ENCODE measurements around the gene AKAP9. TPM values are rescaled to one million over a fixed set of nuclear protein-coding genes. Genes with fewer than 3 reads are reported as not detected.

Gene AKAP9
- total and polyA plus RNA-seq, 9 of the 15 experiments (the other 6 are each of a cell fraction or from before 2014, with no cell fraction given), result 25.5 to 80.9 (median 46.3) TPM

- in situ Hi-C loops (cut with MboI), result no loop called here
- H4K20me1 ChIP-seq (replicated peaks; ENCODE audit: control insufficient read depth, insufficient read depth, low read length), result no peaks in the 10 kb centered on the region
- no peak overlapping the region for H2AFZ ChIP-seq (ENCODE audit: low read depth, low read length)
- POLR2A ChIA-PET, result no interaction called here
- peaks cover 0 to 9% of the 10 kb centered on the region in 2 experiments; a peak in 3 of 5 replicates for H3K4me1 ChIP-seq (replicated peaks in 1 of 2; ENCODE audit: control insufficient read depth in 2 of 2, insufficient read depth in 2 of 2, low read length in 2 of 2)
- H3K27ac ChIP-seq (ENCODE audit: extremely low read depth, low read depth, low read length), result no peak overlapping the region
- ATAC-seq, result no peak
- no peak overlapping the region for H3K4me2 ChIP-seq (ENCODE audit: insufficient read depth, low read length)
- no peak for FAIRE-seq
- 6% methylated on average over 1 of the region's 1 CpG for WGBS (ENCODE audit: insufficient coverage, low coverage, missing lambda C conversion rate)
- H3K9me1 ChIP-seq (ENCODE audit: control insufficient read depth, insufficient read depth, low read length), result no peaks in the 10 kb centered on the region
- no peaks in the 10 kb centered on the region for H3K36me3 ChIP-seq (ENCODE audit: control insufficient read depth, insufficient read depth, low read length)
- intact Hi-C loops (cut with micrococcal nuclease), result no loop called here
- H3K9ac ChIP-seq (ENCODE audit: insufficient read depth in 1 of 2, low read depth in 2 of 2, low read length in 2 of 2), result no peak overlapping the region
- no peaks in the 10 kb centered on the region for H3K27me3 ChIP-seq (ENCODE audit: control insufficient read depth in 2 of 2, insufficient read depth in 2 of 2, low read length in 2 of 2)
- no peaks in the 10 kb centered on the region for H3K9me3 ChIP-seq (replicated peaks; ENCODE audit: control insufficient read depth, insufficient read depth, low read depth, low read length)
- no peaks in the 10 kb centered on the region for H3K79me2 ChIP-seq (ENCODE audit: control insufficient read depth, insufficient read depth, low read length)
- no TSS peak for BruUV-seq (replicated peaks)
- CTCF ChIA-PET (ENCODE audit: low intra/inter-chr PET ratio), result no interaction called here
- DNase-seq (ENCODE audit: extremely low read depth in 1 of 4, low spot score in 3 of 4), result no peak
- no peak overlapping the region for H3K4me3 ChIP-seq
- TF ChIP-seq ZNF785 (CRISPR knock-in tag; IDR thresholded peaks at IDR 0.05), result no peak
- no peak for TF ChIP-seq STAG1 (CRISPR knock-in tag; IDR thresholded peaks at IDR 0.05; ENCODE audit: borderline replicate concordance)
- no peak for TF ChIP-seq CBX2 (IDR thresholded peaks at IDR 0.05; ENCODE audit: insufficient read depth, low read length, poor library complexity, severe bottlenecking)
- TF ChIP-seq POLR2AphosphoS5 (IDR thresholded peaks at IDR 0.05; ENCODE audit: control insufficient read depth, insufficient read depth, low read depth, low read length), result no peak
- TF ChIP-seq MBD2 (IDR thresholded peaks at IDR 0.05; ENCODE audit: borderline replicate concordance, low read depth), result no peak
- TF ChIP-seq, protein P1, sequence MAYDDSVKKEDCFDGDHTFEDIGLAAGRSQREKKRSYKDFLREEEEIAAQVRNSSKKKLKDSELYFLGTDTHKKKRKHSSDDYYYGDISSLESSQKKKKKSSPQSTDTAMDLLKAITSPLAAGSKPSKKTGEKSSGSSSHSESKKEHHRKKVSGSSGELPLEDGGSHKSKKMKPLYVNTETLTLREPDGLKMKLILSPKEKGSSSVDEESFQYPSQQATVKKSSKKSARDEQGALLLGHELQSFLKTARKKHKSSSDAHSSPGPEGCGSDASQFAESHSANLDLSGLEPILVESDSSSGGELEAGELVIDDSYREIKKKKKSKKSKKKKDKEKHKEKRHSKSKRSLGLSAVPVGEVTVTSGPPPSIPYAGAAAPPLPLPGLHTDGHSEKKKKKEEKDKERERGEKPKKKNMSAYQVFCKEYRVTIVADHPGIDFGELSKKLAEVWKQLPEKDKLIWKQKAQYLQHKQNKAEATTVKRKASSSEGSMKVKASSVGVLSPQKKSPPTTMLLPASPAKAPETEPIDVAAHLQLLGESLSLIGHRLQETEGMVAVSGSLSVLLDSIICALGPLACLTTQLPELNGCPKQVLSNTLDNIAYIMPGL (CRISPR knock-in tag; IDR thresholded peaks at IDR 0.05), result no peak
- TF ChIP-seq ZBED1 (IDR thresholded peaks at IDR 0.05), result no peak
- TF ChIP-seq, protein P2, sequence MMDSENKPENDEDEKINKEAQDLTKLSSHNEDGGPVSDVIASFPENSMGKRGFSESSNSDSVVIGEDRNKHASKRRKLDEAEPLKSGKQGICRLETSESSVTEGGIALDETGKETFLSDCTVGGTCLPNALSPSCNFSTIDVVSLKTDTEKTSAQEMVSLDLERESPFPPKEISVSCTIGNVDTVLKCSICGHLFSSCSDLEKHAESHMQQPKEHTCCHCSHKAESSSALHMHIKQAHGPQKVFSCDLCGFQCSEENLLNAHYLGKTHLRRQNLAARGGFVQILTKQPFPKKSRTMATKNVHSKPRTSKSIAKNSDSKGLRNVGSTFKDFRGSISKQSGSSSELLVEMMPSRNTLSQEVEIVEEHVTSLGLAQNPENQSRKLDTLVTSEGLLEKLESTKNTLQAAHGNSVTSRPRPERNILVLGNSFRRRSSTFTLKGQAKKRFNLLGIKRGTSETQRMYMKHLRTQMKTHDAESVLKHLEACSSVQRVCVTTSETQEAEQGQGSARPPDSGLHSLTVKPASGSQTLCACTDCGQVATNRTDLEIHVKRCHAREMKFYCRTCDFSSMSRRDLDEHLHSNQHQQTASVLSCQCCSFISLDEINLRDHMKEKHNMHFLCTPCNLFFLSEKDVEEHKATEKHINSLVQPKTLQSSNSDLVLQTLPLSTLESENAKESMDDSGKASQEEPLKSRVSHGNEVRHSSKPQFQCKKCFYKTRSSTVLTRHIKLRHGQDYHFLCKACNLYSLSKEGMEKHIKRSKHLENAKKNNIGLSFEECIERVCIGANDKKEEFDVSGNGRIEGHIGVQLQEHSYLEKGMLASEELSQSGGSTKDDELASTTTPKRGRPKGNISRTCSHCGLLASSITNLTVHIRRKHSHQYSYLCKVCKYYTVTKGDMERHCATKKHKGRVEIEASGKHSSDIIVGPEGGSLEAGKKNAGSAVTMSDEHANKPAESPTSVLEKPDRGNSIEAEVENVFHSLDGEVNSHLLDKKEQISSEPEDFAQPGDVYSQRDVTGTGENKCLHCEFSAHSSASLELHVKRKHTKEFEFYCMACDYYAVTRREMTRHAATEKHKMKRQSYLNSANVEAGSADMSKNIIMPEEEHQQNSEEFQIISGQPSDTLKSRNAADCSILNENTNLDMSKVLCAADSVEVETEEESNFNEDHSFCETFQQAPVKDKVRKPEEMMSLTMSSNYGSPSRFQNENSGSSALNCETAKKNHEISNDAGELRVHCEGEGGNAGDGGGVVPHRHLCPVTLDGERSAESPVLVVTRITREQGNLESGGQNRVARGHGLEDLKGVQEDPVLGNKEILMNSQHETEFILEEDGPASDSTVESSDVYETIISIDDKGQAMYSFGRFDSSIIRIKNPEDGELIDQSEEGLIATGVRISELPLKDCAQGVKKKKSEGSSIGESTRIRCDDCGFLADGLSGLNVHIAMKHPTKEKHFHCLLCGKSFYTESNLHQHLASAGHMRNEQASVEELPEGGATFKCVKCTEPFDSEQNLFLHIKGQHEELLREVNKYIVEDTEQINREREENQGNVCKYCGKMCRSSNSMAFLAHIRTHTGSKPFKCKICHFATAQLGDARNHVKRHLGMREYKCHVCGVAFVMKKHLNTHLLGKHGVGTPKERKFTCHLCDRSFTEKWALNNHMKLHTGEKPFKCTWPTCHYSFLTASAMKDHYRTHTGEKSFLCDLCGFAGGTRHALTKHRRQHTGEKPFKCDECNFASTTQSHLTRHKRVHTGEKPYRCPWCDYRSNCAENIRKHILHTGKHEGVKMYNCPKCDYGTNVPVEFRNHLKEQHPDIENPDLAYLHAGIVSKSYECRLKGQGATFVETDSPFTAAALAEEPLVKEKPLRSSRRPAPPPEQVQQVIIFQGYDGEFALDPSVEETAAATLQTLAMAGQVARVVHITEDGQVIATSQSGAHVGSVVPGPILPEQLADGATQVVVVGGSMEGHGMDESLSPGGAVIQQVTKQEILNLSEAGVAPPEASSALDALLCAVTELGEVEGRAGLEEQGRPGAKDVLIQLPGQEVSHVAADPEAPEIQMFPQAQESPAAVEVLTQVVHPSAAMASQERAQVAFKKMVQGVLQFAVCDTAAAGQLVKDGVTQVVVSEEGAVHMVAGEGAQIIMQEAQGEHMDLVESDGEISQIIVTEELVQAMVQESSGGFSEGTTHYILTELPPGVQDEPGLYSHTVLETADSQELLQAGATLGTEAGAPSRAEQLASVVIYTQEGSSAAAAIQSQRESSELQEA (IDR thresholded peaks at IDR 0.05; ENCODE audit: low read depth), result no peak
- TF ChIP-seq, protein P3, sequence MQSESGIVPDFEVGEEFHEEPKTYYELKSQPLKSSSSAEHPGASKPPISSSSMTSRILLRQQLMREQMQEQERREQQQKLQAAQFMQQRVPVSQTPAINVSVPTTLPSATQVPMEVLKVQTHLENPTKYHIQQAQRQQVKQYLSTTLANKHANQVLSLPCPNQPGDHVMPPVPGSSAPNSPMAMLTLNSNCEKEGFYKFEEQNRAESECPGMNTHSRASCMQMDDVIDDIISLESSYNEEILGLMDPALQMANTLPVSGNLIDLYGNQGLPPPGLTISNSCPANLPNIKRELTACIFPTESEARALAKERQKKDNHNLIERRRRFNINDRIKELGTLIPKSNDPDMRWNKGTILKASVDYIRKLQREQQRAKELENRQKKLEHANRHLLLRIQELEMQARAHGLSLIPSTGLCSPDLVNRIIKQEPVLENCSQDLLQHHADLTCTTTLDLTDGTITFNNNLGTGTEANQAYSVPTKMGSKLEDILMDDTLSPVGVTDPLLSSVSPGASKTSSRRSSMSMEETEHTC (IDR thresholded peaks at IDR 0.05), result no peak
- TF ChIP-seq DDX20 (tag; IDR thresholded peaks at IDR 0.05; ENCODE audit: low read depth), result no peak
- TF ChIP-seq MCM5 (IDR thresholded peaks at IDR 0.05; ENCODE audit: low read depth), result no peak
- TF ChIP-seq NR2F6 (CRISPR knock-in tag; IDR thresholded peaks at IDR 0.05), result no peak
- TF ChIP-seq RBM17 (IDR thresholded peaks at IDR 0.05; ENCODE audit: borderline replicate concordance, low read depth, low read length), result no peak
Observed at GRCh38 chr7:91918356-91918755, 22.3 kb upstream of the AKAP9 start.
